Right lobe of liver (tissue), 6 donors: ENCODE measurements around the gene ZNF528. TPM values are rescaled to one million over a fixed set of nuclear protein-coding genes. Genes with fewer than 3 reads are reported as not detected.

Source experiments
- ATAC-seq, 4 donors: fragments of 200-7000 bp; cut with Tn5 transposase; one replicate each; pipeline ENCODE4 v1.9.1; 2020; ENCODE audit warnings: mild to moderate bottlenecking in 4 of 4, moderate library complexity in 4 of 4
- DNase-seq, 3 donors: peaks; one replicate each; pipeline ENCODE4 v3.0.0-alpha.2; 2020
- H3K27ac ChIP-seq, 3 donors: fragments of 200-600 bp; one replicate each; pipeline ENCODE4 v1.8.0; 2022
- H3K27me3 ChIP-seq, 2 donors: fragments of 200-600 bp; one replicate each; pipeline ENCODE4 v1.8.0; 2022
- H3K36me3 ChIP-seq, 4 donors: fragments of 200-600 bp; sonication (generic) in 1 of 4; one replicate each; pipeline versions ENCODE4 v1.5.1 to v1.8.0; 2017 to 2022; ENCODE audit warnings: control low read depth in 1 of 4
- H3K4me1 ChIP-seq, 4 donors: fragments of 200-600 bp; sonication (generic) in 1 of 4; one replicate each; pipeline versions ENCODE4 v1.5.1 to v1.8.0; 2017 to 2022; ENCODE audit warnings: control low read depth in 1 of 4
- H3K4me3 ChIP-seq, 3 donors: fragments of 200-600 bp; one replicate each; pipeline ENCODE4 v1.8.0; 2022
- H3K9me3 ChIP-seq, 4 donors: fragments of 200-600 bp; sonication (generic) in 1 of 4; one replicate each; pipeline versions ENCODE4 v1.5.1 to v1.8.0; 2017 to 2022; ENCODE audit warnings: control low read depth in 1 of 4
- POLR2A ChIP-seq: fragments of 450-650 bp; IDR thresholded peaks from one replicate; pipeline ENCODE4 v1.6.1; 2017; ENCODE audit warnings: antibody characterized with exemption, mild to moderate bottlenecking
- WGBS: methylation state at CpG from one replicate; pipeline ENCODE4 v1.1.6; 2018; ENCODE audit warnings: low coverage, low lambda C conversion rate; ENCODE audit not compliant: insufficient coverage; ENCODE audit errors: missing lambda C conversion rate; 5-methylcytosine and 5-hydroxymethylcytosine counted together
- intact Hi-C, 2 donors: fragments of 100-400 bp; cut with DNase I; formaldehyde crosslinking; loops; one replicate each; pipeline versions ENCODE4 v1.11.2 to v1.14.1; 2022
- small RNA-seq, 2 experiments: library from RNA; depleted of rRNA; stranded (forward); fragments of <200 nt; gene quantifications; one replicate each; pipeline ENCODE3, GENCODE V24; 2016
- total RNA-seq, 6 experiments: library from RNA; depleted of rRNA in 2 of 6; stranded (reverse); fragments of >200 nt in 2 of 6; fragmentation: NEBNext Ultra II Directional in 3 of 6; extraction: Animal tissue kit (Norgen Biotek cat#: 25700) in 3 of 6; gene quantifications; one replicate each; pipeline versions ENCODE4 v1.1.0 to v1.2.4, GENCODE V29; 2016 to 2023
- TF ChIP-seq, protein P1 (sequence below), 4 donors: fragments of 200-600 bp in 3 of 4; fragments of 450-650 bp in 1 of 4; IDR thresholded peaks; one replicate each; pipeline versions ENCODE4 v1.5.1 to v1.8.0; 2016 to 2022; ENCODE audit warnings: antibody characterized with exemption in 4 of 4, mild to moderate bottlenecking in 2 of 4
- donor health status: DM: no; HTN: yes; CAD: no.
- donor health status: DM: no; HTN: no; CAD: no.
- donor health status: DM: no; HTN: no; CAD: no.
- donor health status: DM: no; HTN: yes; CAD: no.
- donor health status: DM: no; HTN: yes; CAD: no.

Gene ZNF528
- total RNA-seq, 6 experiments from 2014 or later = 1.9 to 7.5 (median 3.5) TPM

DNA sequence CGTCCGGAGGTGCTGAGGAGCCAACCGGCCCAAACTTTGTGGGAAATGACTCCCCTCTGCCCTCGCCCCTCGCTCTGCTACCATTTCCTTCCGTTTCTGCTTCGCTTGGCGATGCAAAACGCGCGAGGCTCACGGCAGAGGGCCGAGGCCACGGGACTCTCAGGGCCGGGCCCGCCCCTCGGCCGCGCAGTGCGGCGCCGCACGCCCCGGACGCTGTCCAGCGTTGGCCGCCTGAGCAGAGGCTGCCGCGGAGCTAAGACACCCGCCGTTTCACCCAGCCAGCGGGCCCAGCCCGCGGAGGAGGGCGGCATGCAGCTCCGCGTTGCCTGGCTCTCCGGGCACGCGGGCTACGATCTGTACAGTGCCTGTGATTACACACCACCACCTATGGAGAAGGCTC, 53.6 kb downstream of the ZNF528 start:
- Histone ChIP-seq H3K27me3 (no peaks in the 10 kb centered on the region), H3K4me3 (no peak overlapping the region), H3K27ac (no peak overlapping the region), H3K9me3 (peaks cover 0 to 7% (median 0%) of the 10 kb centered on the region in 4 donors), H3K4me1 (no peaks in the 10 kb centered on the region), H3K36me3 (no peaks in the 10 kb centered on the region)
- ATAC-seq (no peak), DNase-seq (no peak)
- WGBS = no CpG with 5 or more reads among the region's 41 CpGs
- intact Hi-C loops = no loop called here
- no peak for TF ChIP-seq POLR2A
- TF ChIP-seq, protein P1, sequence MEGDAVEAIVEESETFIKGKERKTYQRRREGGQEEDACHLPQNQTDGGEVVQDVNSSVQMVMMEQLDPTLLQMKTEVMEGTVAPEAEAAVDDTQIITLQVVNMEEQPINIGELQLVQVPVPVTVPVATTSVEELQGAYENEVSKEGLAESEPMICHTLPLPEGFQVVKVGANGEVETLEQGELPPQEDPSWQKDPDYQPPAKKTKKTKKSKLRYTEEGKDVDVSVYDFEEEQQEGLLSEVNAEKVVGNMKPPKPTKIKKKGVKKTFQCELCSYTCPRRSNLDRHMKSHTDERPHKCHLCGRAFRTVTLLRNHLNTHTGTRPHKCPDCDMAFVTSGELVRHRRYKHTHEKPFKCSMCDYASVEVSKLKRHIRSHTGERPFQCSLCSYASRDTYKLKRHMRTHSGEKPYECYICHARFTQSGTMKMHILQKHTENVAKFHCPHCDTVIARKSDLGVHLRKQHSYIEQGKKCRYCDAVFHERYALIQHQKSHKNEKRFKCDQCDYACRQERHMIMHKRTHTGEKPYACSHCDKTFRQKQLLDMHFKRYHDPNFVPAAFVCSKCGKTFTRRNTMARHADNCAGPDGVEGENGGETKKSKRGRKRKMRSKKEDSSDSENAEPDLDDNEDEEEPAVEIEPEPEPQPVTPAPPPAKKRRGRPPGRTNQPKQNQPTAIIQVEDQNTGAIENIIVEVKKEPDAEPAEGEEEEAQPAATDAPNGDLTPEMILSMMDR (IDR thresholded peaks at IDR 0.05) = no peak

DNA sequence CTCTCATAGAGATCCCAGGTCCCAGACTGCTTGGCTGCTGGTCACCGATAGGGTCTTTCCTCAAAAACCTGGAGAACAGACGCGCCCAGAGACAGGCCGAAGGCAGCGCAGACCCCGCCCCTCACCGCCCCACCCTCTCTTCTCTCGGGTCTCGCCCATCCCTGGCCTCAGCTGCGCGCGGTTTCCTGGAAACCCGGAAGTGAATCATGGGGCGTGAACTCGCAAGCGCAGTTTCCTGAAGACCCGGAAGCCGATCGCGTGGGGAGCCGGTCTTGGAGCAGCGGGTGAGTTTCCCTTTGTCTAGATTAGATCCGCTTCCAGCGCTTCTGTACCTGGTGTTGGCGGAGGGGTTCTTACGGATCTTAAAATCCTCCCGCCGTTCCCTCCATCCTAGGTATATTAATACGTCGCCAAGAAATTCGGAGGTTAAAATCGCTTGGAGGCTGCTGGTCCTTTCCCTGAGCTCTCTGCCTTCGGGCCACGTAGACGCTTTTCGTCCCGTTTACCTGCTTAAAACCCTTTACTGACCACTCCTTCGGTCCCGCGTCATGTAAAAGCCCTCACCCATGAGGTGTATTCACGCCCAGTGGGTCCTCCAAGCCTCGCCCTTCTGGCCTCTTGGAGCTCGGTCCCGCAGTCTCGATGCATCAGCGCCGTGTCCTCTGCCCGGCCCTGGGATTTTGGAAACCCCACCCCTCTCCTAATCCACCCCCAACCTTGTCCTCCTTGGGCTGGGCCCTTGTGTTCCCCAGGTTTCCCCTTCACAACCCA, 55.9 kb downstream of the ZNF528 start, which contains the start of gene ZNF578:
ZNF578 (plus strand) TSS at position 230 of the 771 bp plus-strand sequence. CDS start 48,293 bp downstream, outside the sequence.
- WGBS = 3% methylated on average over 31 of the region's 48 CpGs
- DNase-seq (peak; percentile 46 to 58 (median 52)), ATAC-seq (peak; percentile 53 to 70 (median 60))
- H3K36me3 ChIP-seq = no peaks in the 10 kb centered on the region
- no peaks in the 10 kb centered on the region for H3K27me3 ChIP-seq
- TF ChIP-seq, protein P1 (IDR thresholded peaks at IDR 0.05) = no peak
- TF ChIP-seq POLR2A = no peak
- peaks cover 0 to 7% (median 0%) of the 10 kb centered on the region in 4 donors for H3K9me3 ChIP-seq
- H3K27ac ChIP-seq = no peak within 1 kb of the TSS
- intact Hi-C loops = no loop called here
- H3K4me3 ChIP-seq = peak within 1 kb of the TSS; percentile 22 to 42 (median 36)
- H3K4me1 ChIP-seq = no peaks in the 10 kb centered on the region

DNA sequence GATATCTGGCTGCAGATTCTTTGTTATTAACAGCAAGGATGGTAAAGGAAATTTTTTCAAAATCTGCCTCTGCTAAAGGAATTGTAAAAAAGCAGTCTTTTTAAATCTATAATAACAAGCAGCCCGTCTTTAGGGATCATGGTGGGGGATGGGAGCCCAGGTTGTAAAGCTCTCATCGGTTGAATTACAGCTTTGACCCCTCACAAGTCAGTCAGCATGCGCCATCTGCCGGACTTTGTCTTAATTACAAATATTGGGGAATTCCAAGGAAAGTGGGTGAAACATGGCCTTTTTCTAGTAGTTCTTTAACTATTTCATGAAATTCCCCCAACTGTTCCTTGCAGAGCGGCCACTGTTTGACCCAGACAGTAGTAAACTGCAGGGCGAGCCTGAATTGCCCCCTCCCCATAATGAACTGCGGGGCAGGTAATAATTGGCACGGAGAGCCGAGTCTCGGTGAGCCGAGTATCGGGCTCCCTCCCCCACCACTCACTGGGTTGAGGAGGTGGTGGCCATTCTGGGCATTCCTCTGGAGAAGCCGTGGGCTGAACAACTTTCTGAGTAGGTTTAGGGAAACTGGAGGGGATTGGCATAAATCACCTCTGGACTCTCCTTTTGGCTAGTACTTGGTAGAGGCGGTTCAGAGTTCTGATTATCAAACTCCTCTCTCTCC, 67.3 kb downstream of the ZNF528 start:
- Histone ChIP-seq H3K36me3 (no peaks in the 10 kb centered on the region), H3K27ac (no peak overlapping the region), H3K27me3 (no peaks in the 10 kb centered on the region), H3K4me3 (no peak overlapping the region), H3K9me3 (peaks cover 0 to 23% (median 3%) of the 10 kb centered on the region in 4 donors), H3K4me1 (no peaks in the 10 kb centered on the region)
- DNase-seq (no peak), ATAC-seq (no peak)
- intact Hi-C loops = no loop called here
- TF ChIP-seq, protein P1 (IDR thresholded peaks at IDR 0.05) = no peak
- TF ChIP-seq POLR2A = no peak
- WGBS = 72% methylated on average over 12 of the region's 14 CpGs

Small RNA genes within 50 kb of the gene (small RNA-seq; reads per million reads assigned to genes)
- gene AC010332.1 = 0 reads per million in 2 experiments

Other genes with a start within 250 kb of the ZNF528 start
- gene ZNF836, start 226.2 kb upstream of the ZNF528 start, total RNA-seq = 1 to 10 TPM; 1.5 to 3.7 (median 2.8) TPM
- 10 to 100 TPM; 59.4 to 93.0 (median 82.4) TPM for gene PPP2R1A, start 207.8 kb upstream of the ZNF528 start, total RNA-seq
- 1 to 10 TPM; 2.3 to 6.0 (median 4.9) TPM for gene ZNF766, start 128.3 kb upstream of the ZNF528 start, total RNA-seq
- gene ZNF480, start 100.7 kb upstream of the ZNF528 start, total RNA-seq = 1 to 10 TPM; 3.7 to 7.1 (median 5.3) TPM
- gene ZNF610, start 61.6 kb upstream of the ZNF528 start, total RNA-seq = under 1 TPM in 5 of 6 experiments, not detected in 1; 0.16 to 0.51 (median 0.39) TPM
- 1 to 10 TPM; 1.0 to 2.9 (median 2.3) TPM for gene ZNF880, start 27.9 kb upstream of the ZNF528 start, total RNA-seq
- under 1 TPM in 1 of 6 experiments, not detected in 5; 0.13 TPM for gene ZNF534, start 31.3 kb downstream of the ZNF528 start, total RNA-seq
- under 1 TPM in 3 of 6 experiments, not detected in 3; 0.17 to 0.51 (median 0.29) TPM for gene ZNF578, start 55.7 kb downstream of the ZNF528 start, total RNA-seq
- gene ZNF808, start 129.8 kb downstream of the ZNF528 start, total RNA-seq = 10 to 100 TPM in 1 of 6 experiments, 1 to 10 TPM in 5; 3.3 to 12.3 (median 5.8) TPM
- 1 to 10 TPM; 2.5 to 6.4 (median 4.0) TPM for gene ZNF701, start 172.4 kb downstream of the ZNF528 start, total RNA-seq
- 1 to 10 TPM; 2.5 to 5.9 (median 3.3) TPM for gene ZNF83, start 240.5 kb downstream of the ZNF528 start, total RNA-seq